Heart right ventricle (tissue), 16 donors: ENCODE data around the gene SLC8A1. TPM values are rescaled to one million over a fixed set of nuclear protein-coding genes. Genes with fewer than 3 reads are reported as not detected.

ENCODE experiments used
- ATAC-seq, 8 donors: fragments of 200-7000 bp; cut with Tn5 transposase; one replicate each; pipeline ENCODE4 v1.9.1; 2020; ENCODE audit warnings: mild to moderate bottlenecking in 8 of 8, moderate library complexity in 8 of 8, moderate number of reproducible peaks in 1 of 8
- DNase-seq, 2 donors: peaks; one replicate each; pipeline ENCODE4 v3.0.0-alpha.2; 2020
- H3K27ac ChIP-seq, 10 donors: fragments of 200-600 bp; sonication (generic) in 2 of 10; one replicate each; pipeline versions ENCODE4 v1.5.0 to v1.8.0; 2020 to 2022; ENCODE audit warnings: mild to moderate bottlenecking in 3 of 10
- H3K27me3 ChIP-seq, 7 donors: fragments of 200-600 bp; one replicate each; pipeline ENCODE4 v1.8.0; 2021 to 2022; ENCODE audit warnings: mild to moderate bottlenecking in 2 of 7
- H3K36me3 ChIP-seq, 9 donors: fragments of 200-600 bp; sonication (generic) in 1 of 9; one replicate each; pipeline versions ENCODE4 v1.5.0 to v1.8.0; 2020 to 2022; ENCODE audit warnings: mild to moderate bottlenecking in 2 of 9
- H3K4me1 ChIP-seq, 9 donors: fragments of 200-600 bp; sonication (generic) in 1 of 9; one replicate each; pipeline versions ENCODE4 v1.5.0 to v1.8.0; 2020 to 2022; ENCODE audit warnings: mild to moderate bottlenecking in 4 of 9
- H3K4me3 ChIP-seq, 10 donors: fragments of 200-600 bp; sonication (generic) in 2 of 10; one replicate each; pipeline versions ENCODE4 v1.5.0 to v1.8.0; 2020 to 2022; ENCODE audit warnings: mild to moderate bottlenecking in 7 of 10, moderate library complexity in 2 of 10
- H3K9me3 ChIP-seq, 11 donors: fragments of 200-600 bp in 10 of 11; sonication (generic) in 2 of 11; one replicate each; pipeline versions ENCODE4 v1.5.0 to v1.8.0; 2013 to 2022; ENCODE audit warnings: mild to moderate bottlenecking in 2 of 11, control low read depth in 1 of 11, moderate library complexity in 1 of 11
- CTCF ChIP-seq, 9 donors: fragments of 200-600 bp; sonication (generic) in 2 of 9; IDR thresholded peaks; one replicate each; pipeline versions ENCODE4 v1.5.0 to v1.8.0; 2021 to 2022; ENCODE audit warnings: antibody characterized with exemption in 9 of 9, mild to moderate bottlenecking in 5 of 9, moderate library complexity in 1 of 9
- WGBS, 2 donors: extraction: QIAGEN DNeasy Blood & Tissue Kit; methylation state at CpG; one replicate each; pipeline ENCODE4 v1.1.7; 2013; ENCODE audit warnings: inconsistent platforms in 1 of 2; 5-methylcytosine and 5-hydroxymethylcytosine counted together
- intact Hi-C, 10 donors: fragments of 100-400 bp; cut with DNase I; formaldehyde crosslinking; loops; one replicate each; pipeline versions ENCODE4 v1.11.1 to v1.14.2; 2022
- polyA plus RNA-seq, 2 donors: library from polyadenylated mRNA; stranded (reverse); fragments of 200-250 nt; gene quantifications; one replicate each; pipeline ENCODE4 v1.2.3, GENCODE V29; 2013
- total RNA-seq, 10 donors: library from RNA; stranded (reverse); fragmentation: NEBNext Ultra II Directional in 3 of 10; extraction: Animal tissue kit (Norgen Biotek cat#: 25700) in 3 of 10; gene quantifications; one replicate each; pipeline versions ENCODE4 v1.2.1 to v1.2.4, GENCODE V29; 2021 to 2023
- donor health status: Arrhythmogenic right ventricular cardiomyopathy.
- donor health status: ischemic (EF 13 %, LVEDD 7.1; RV severe dilation, severe dysfunction).
- donor health status: healthy with polysubstance abuse.
- donor health status: DM: no; HTN: yes; CAD: no.
- donor health status: DM: no; HTN: no; CAD: no.
- donor health status: ischemic (EF 25% LVEDD 6.9; RV normal size, moderate dysfunction).
- donor health status: ischemic (EF 25% LVEDD 5.7; RV mildly dilated, moderate dysfunction).
- donor health status: healthy.
- donor health status: DM: yes; HTN: yes; CAD: no.
- donor health status: Ischemic cardiomyopathy.
- donor health status: ischemic (EF 35%, LVEDD 5.7; RV mildly dilated, moderate dysfunction).
- donor health status: nonischemic (EF 11% LVEDD 7.7; RV severe dilation, severe dysfunction).
- donor health status: DM: yes; HTN: yes; CAD: no.
- donor health status: PGD.
- donor health status: ischemic (EF 29% LVEDD 5.4; RV normal size, mild dysfunction).
- donor health status: nonischemic (EF 23%, LVEDD 6.1; RV moderate dilation, normal function).

The SLC8A1 gene
- total and polyA plus RNA-seq, 12 donors, result 11.1 to 1,497 (median 1,067) TPM

- Histone ChIP-seq H3K27ac (no peak overlapping the region), H3K36me3 (no peaks in the 10 kb centered on the region), H3K4me1 (peaks cover 0 to 24% (median 4%) of the 10 kb centered on the region in 9 donors), H3K27me3 (no peaks in the 10 kb centered on the region), H3K9me3 (no peaks in the 10 kb centered on the region), H3K4me3 (no peak overlapping the region)
- intact Hi-C loops, result no loop called here
- WGBS, 2 donors, result 95 to 97% methylated on average over 3 of the region's 3 CpGs
- ATAC-seq, result no peak
- TF ChIP-seq CTCF (IDR thresholded peaks at IDR 0.05), result no peak
- no peak for DNase-seq
Measured at GRCh38 chr2:40298026-40298425, 153.9 kb downstream of the SLC8A1 start.

GRCh38 chr2:40292291-40292690 lies 159.6 kb downstream of the SLC8A1 start:
- no peak for DNase-seq
- no peak for TF ChIP-seq CTCF (IDR thresholded peaks at IDR 0.05)
- Histone ChIP-seq H3K4me1 (peaks cover 0 to 38% (median 25%) of the 10 kb centered on the region in 9 donors), H3K27me3 (no peaks in the 10 kb centered on the region), H3K4me3 (no peak overlapping the region), H3K36me3 (no peaks in the 10 kb centered on the region), H3K27ac (no peak overlapping the region), H3K9me3 (no peaks in the 10 kb centered on the region)
- peak in 3 of 8 donors; percentile 20 to 27 (median 23) for ATAC-seq
- WGBS, 2 donors, result 89% methylated on average over 1 of the region's 1 CpG
- intact Hi-C loops, result no loop called here

GRCh38 chr2:40289771-40290404 lies 162.0 kb downstream of the SLC8A1 start:
- ATAC-seq, result no peak
- intact Hi-C loops, result loop anchor here in 1 of 10 donors (10.0 kb wide), 1 partner anchor 155 kb away; no protein-coding TSS in a partner anchor

GRCh38 chr2:40287773-40288172 lies 164.1 kb downstream of the SLC8A1 start:
- WGBS, 2 donors, result 51 to 60% methylated on average over 3 of the region's 3 CpGs
- no peak for DNase-seq
- intact Hi-C loops, result loop anchor here in 1 of 10 donors (10.0 kb wide), 1 partner anchor 157 kb away; no protein-coding TSS in a partner anchor
- TF ChIP-seq CTCF (IDR thresholded peaks at IDR 0.05), result no peak
- Histone ChIP-seq H3K4me3 (no peak overlapping the region), H3K36me3 (no peaks in the 10 kb centered on the region), H3K4me1 (peaks cover 9 to 77% (median 43%) of the 10 kb centered on the region in 9 donors), H3K27me3 (no peaks in the 10 kb centered on the region), H3K9me3 (no peaks in the 10 kb centered on the region), H3K27ac (no peak overlapping the region)
- peak in 3 of 8 donors; percentile 10 to 26 (median 12) for ATAC-seq

More at GRCh38 chr2:40289771-40290404, 162.0 kb downstream of the SLC8A1 start:
- 85 to 88% methylated on average over 7 of the region's 7 CpGs for WGBS, 2 donors
- Histone ChIP-seq H3K4me3 (peak overlapping the region in 4 of 10 donors; percentile 3 to 14 (median 6)), H3K36me3 (no peaks in the 10 kb centered on the region), H3K9me3 (no peaks in the 10 kb centered on the region), H3K4me1 (peaks cover 3 to 62% (median 34%) of the 10 kb centered on the region in 9 donors), H3K27me3 (no peaks in the 10 kb centered on the region), H3K27ac (no peak overlapping the region)
- no peak for TF ChIP-seq CTCF (IDR thresholded peaks at IDR 0.05)
- no peak for DNase-seq
